GM23248 (cell line): Measurements from ENCODE around the gene SPATA2L. TPM values are rescaled to one million over a fixed set of nuclear protein-coding genes. Genes with fewer than 3 reads are reported as not detected.
"Not testable (repeated sequence)": the region's sequence is repeated elsewhere in the genome, so short reads cannot be mapped to it uniquely, and the experiment has no call there.

Experiments used
- DNase-seq: peaks from one replicate; pipeline ENCODE4 v3.0.0-alpha.2; 2015
- H2AFZ ChIP-seq: fragments of 200-600 bp; sonication (generic); 2 replicates; pipeline ENCODE4 v1.6.1; 2016; ENCODE audit warnings: antibody characterized with exemption
- H3F3A ChIP-seq: fragments of 200-600 bp; sonication (generic); 2 replicates; pipeline ENCODE4 v1.6.1; 2016; ENCODE audit warnings: mild to moderate bottlenecking, antibody characterized with exemption, mixed run types; ENCODE audit not compliant: insufficient read depth
- H3K27ac ChIP-seq: fragments of 200-600 bp; sonication (generic); 2 replicates; pipeline ENCODE4 v1.5.1; 2016; ENCODE audit warnings: mild to moderate bottlenecking
- H3K27me3 ChIP-seq: fragments of 200-600 bp; sonication (generic); replicated peaks from 2 replicates; pipeline ENCODE4 v1.6.1; 2016; ENCODE audit warnings: mild to moderate bottlenecking; ENCODE audit not compliant: insufficient read depth
- H3K36me3 ChIP-seq: fragments of 200-600 bp; sonication (generic); 2 replicates; pipeline ENCODE4 v1.6.1; 2016; ENCODE audit warnings: low read depth, mild to moderate bottlenecking
- H3K4me1 ChIP-seq: fragments of 200-600 bp; sonication (generic); 2 replicates; pipeline ENCODE4 v1.6.1; 2016; ENCODE audit warnings: mild to moderate bottlenecking; ENCODE audit not compliant: insufficient read depth
- H3K4me2 ChIP-seq: fragments of 200-600 bp; sonication (generic); one replicate; pipeline ENCODE4 v1.6.1; 2016; ENCODE audit warnings: mild to moderate bottlenecking; ENCODE audit not compliant: unreplicated experiment
- H3K4me3 ChIP-seq: fragments of 200-600 bp; sonication (generic); 2 replicates; pipeline ENCODE4 v1.5.1; 2016; ENCODE audit warnings: mild to moderate bottlenecking
- H3K79me2 ChIP-seq: fragments of 200-600 bp; sonication (generic); 2 replicates; pipeline ENCODE4 v1.6.1; 2016; ENCODE audit warnings: mild to moderate bottlenecking; ENCODE audit not compliant: insufficient read depth
- H3K9ac ChIP-seq: fragments of 200-600 bp; sonication (generic); 2 replicates; pipeline ENCODE4 v1.6.1; 2016; ENCODE audit warnings: mild to moderate bottlenecking
- H3K9me2 ChIP-seq: fragments of 200-600 bp; sonication (generic); 2 replicates; pipeline ENCODE4 v1.6.1; 2016; ENCODE audit warnings: mixed run types, mild to moderate bottlenecking, moderate library complexity; ENCODE audit not compliant: insufficient read depth
- H3K9me3 ChIP-seq: fragments of 200-600 bp; sonication (generic); one replicate; pipeline ENCODE4 v1.6.1; 2017; ENCODE audit warnings: low read depth
- H4K20me1 ChIP-seq: fragments of 200-600 bp; sonication (generic); 2 replicates; pipeline ENCODE4 v1.6.0; 2016; ENCODE audit not compliant: insufficient read depth
- EZH2 ChIP-seq: fragments of 200-600 bp; sonication (generic); IDR thresholded peaks from 2 replicates; pipeline ENCODE4 v1.6.1; 2018; ENCODE audit warnings: antibody characterized with exemption, mild to moderate bottlenecking; ENCODE audit not compliant: insufficient read depth, poor library complexity, severe bottlenecking
- EZH2phosphoT487 ChIP-seq: fragments of 200-600 bp; sonication (generic); IDR thresholded peaks from 2 replicates; pipeline ENCODE4 v1.6.1; 2018; ENCODE audit warnings: antibody characterized with exemption, moderate library complexity, mild to moderate bottlenecking, low read depth; ENCODE audit not compliant: insufficient read depth
- WGBS, 2 experiments: methylation state at CpG; one replicate each; pipeline ENCODE4 v1.1.6; 2015 to 2017; ENCODE audit warnings: low lambda C conversion rate in 2 of 2, low coverage in 1 of 2; ENCODE audit errors: missing lambda C conversion rate in 2 of 2; 5-methylcytosine and 5-hydroxymethylcytosine counted together
- in situ Hi-C: fragments of 300-500 bp; cut with MboI; formaldehyde crosslinking; loops from 2 replicates; pipeline ENCODE4 v1.15.0; 2020
- polyA plus RNA-seq: library from polyadenylated mRNA; unstranded; fragments of >200 nt; fragmentation: Nextera tagmentation; extraction: Ambion mirVana; gene quantifications from 2 replicates; pipeline ENCODE4 v1.2.1, GENCODE V29; 2016
- total RNA-seq: library from RNA; depleted of rRNA; stranded (reverse); fragments of >200 nt; shearing (Covaris generic); gene quantifications from 2 replicates; pipeline ENCODE4 v1.2.3, GENCODE V29; 2014

The SPATA2L gene
- total and polyA plus RNA-seq, 2 experiments from 2014 or later, result 12.7 to 27.5 TPM

GRCh38 chr16:89700100-89700648 is 1.3 kb downstream of the SPATA2L start:
- H3K79me2 ChIP-seq, result no peaks in the 10 kb centered on the region
- H3K27ac ChIP-seq, result peak overlapping the region; percentile 71
- H3K27me3 ChIP-seq, result no peaks in the 10 kb centered on the region
- H3K4me1 ChIP-seq, result peaks cover 6% of the 10 kb centered on the region
- DNase-seq, result peak; percentile 100
- H4K20me1 ChIP-seq, result no peaks in the 10 kb centered on the region
- peak overlapping the region; percentile 85 for H3K4me3 ChIP-seq
- H3K36me3 ChIP-seq, result no peaks in the 10 kb centered on the region; the same call in 1 of the 2 replicates
- H3K9ac ChIP-seq, result peak overlapping the region; percentile 84
- H2AFZ ChIP-seq, result no peak overlapping the region
- H3K4me2 ChIP-seq, result peak overlapping the region; percentile 97
- no peaks in the 10 kb centered on the region for H3K9me3 ChIP-seq
- no peaks in the 10 kb centered on the region for H3K9me2 ChIP-seq
- WGBS, 2 experiments, result 1 to 2% methylated on average over 28 to 29 of the region's 30 CpGs
- 0 out of 2 replicates have a peak, but pooled peaks cover 4% of the 10 kb centered on the region for H3F3A ChIP-seq
- in situ Hi-C loops, result no loop called here
- TF ChIP-seq EZH2phosphoT487 (no peak), EZH2 (no peak)

DNA sequence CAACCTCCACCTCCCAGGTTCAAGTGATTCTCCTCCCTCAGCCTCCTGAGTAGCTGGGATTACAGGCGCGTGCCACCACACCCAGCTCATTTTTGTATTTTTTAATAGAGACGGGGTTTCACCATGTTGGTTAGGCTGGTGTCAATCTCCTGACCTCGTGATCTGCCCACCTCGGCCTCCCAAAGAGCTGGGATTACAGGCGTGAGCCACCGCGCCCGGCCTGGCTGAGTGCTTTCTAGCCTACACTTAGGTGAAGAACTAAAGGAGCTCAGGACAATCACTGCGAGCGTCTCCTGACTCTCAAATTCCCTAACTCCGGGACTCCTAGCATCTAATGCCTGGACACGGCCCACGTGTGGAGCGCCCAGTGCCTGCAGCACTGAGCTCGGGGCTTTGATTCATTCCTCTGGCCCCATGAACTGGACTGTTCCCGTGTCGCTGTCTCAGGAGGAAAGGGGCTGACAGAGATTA is 1.8 kb downstream of the SPATA2L start:
- Histone ChIP-seq H3K4me2 (peak overlapping the region; percentile 97), H3K27ac (peak overlapping the region; percentile 71), H3K9ac (peak overlapping the region; percentile 51; the same call in 1 of the 2 replicates), H3K4me3 (peak overlapping the region; percentile 85; the same call in 1 of the 2 replicates)
- DNase-seq, H4K20me1 ChIP-seq, H3K36me3 ChIP-seq, H3K79me2 ChIP-seq, H3K9me3 ChIP-seq, H3K27me3 ChIP-seq, H3K4me1 ChIP-seq, in situ Hi-C loops, H3K9me2 ChIP-seq, H2AFZ ChIP-seq, H3F3A ChIP-seq: not testable (repeated sequence)
- WGBS, 2 experiments, result 70 to 73% methylated on average over 18 of the region's 18 CpGs

DNA sequence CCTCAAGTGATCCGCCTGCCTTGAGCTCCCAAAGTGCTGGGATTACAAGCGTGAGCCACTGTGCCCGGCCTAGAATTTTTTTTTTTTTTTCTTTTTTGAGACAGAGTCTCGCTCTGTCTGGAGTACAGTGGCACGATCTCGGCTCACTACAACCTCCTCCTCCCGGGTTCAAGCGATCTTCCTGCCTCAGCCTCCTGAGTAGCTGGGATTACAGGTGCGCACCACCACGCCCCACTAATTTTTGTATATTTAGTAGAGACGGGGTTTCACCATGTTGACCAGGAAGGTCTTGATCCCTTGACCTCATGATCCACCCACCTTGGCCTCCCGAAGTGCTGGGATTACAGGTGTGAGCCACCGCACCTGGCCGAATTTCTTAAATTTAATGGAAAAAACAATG is 2.8 kb downstream of the SPATA2L start:
- H2AFZ ChIP-seq, H3K9ac ChIP-seq, H3K27ac ChIP-seq, H3K9me3 ChIP-seq, H3K4me1 ChIP-seq, H3K79me2 ChIP-seq, H4K20me1 ChIP-seq, in situ Hi-C loops, H3K9me2 ChIP-seq, DNase-seq, H3K4me3 ChIP-seq, H3K27me3 ChIP-seq, H3K4me2 ChIP-seq, H3K36me3 ChIP-seq, H3F3A ChIP-seq: not testable (repeated sequence)
- WGBS, 2 experiments, result 97 to 98% methylated on average over 14 of the region's 14 CpGs

DNA sequence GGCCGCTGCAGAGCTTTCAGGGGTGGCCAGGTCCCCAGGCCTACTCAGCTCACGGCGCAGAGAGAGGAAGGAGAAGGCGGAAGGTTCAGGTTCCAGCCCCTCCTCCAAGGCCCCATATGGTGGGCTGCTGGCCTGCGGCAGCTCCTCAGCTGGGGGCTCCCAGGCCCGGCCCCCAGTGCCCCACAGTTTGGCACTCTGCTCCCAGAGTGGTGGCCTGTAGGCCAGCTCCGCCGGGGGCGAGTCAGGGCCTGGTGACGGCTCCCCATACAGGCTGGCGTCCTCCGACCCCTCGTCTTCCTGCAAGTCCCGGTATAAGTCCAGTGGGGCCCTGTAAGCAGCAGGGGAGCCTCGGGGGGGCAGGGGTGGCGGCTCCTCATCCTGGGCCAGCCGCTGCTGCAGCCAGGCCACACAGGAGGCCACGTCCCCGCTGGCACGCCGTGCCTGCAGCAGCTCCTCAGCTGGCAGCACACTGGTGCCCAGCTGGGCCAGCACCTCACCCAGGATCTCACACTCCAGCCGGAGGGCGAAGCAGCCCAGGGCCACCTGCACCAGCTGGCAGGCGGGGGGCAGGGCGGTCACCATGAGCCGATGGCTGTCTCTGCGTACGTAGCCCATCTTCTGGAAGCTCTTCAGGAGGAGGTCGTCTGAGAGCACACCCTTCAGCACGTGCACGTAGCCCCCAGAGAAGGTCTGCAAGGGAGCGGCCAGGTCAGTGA is 3.7 kb downstream of the SPATA2L start:
- Histone ChIP-seq H3K27ac (no peak overlapping the region), H3K9me3 (no peaks in the 10 kb centered on the region), H4K20me1 (no peaks in the 10 kb centered on the region), H3K4me3 (no peak overlapping the region), H3K4me1 (peaks cover 6% of the 10 kb centered on the region), H3F3A (0 out of 2 replicates have a peak, but pooled peaks cover 4% of the 10 kb centered on the region), H2AFZ (no peak overlapping the region), H3K36me3 (no peaks in the 10 kb centered on the region; the same call in 1 of the 2 replicates), H3K9me2 (no peaks in the 10 kb centered on the region), H3K27me3 (no peaks in the 10 kb centered on the region), H3K9ac (no peak overlapping the region), H3K79me2 (no peaks in the 10 kb centered on the region), H3K4me2 (no peak overlapping the region)
- no peak for TF ChIP-seq EZH2phosphoT487
- TF ChIP-seq EZH2, result no peak
- DNase-seq, result no peak
- 89 to 91% methylated on average over 21 to 29 of the region's 32 CpGs for WGBS, 2 experiments
- in situ Hi-C loops, result no loop called here
